ENCODE data around the gene MORN1. TPM values are rescaled to one million over a fixed set of nuclear protein-coding genes. Genes with fewer than 3 reads are reported as not detected.

The MORN1 gene
- total and polyA plus RNA-seq, 4 donors, result 2.3 to 6.9 (median 3.6) TPM

DNA sequence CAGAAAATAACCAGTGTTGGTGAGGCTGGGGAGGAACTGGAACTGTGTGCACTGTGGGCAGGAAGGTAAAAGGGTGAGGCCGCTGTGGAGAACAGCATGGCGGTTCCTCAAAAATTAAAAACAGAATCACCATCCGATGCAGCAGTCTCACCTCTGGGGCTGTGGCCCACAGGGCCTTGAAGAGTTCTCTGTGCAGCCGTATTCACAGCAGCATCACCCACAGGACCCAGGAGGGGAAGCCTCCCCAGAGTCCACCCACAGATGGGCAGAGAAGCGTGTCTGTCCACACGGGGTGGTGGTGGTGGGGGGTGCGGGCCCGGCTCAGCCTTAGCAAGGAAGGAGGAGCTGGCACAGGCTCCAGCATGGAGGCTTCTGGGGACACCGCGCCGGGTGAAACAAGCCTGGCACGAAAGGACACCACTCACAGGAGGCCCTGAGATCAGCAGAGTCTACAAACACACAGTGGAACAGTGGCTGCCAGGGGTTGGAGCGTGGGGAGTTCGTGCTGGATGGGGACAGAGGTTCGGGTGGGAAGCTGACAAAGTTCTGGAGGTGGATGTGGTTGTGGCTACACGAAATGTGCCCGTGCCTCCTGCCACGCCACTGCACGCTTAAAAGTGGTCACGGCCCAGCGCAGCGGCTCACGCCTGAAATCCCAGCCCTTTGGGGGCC lies 11.5 kb downstream of the MORN1 start:
- Histone ChIP-seq H3K9ac (ENCODE audit: low read depth in 1 of 2, low read length in 2 of 2) (no peak overlapping the region), H3K9me3 (ENCODE audit: control insufficient read depth in 4 of 4, low read length in 3 of 4) (no peaks in the 10 kb centered on the region), H3K27me3 (ENCODE audit: control insufficient read depth in 4 of 4, insufficient read depth in 4 of 4, low read length in 3 of 4) (no peaks in the 10 kb centered on the region), H3K4me1 (ENCODE audit: control insufficient read depth in 4 of 4, insufficient read depth in 4 of 4, low read length in 3 of 4) (no peaks in the 10 kb centered on the region), H3K27ac (ENCODE audit: low read depth in 1 of 2, low read length in 2 of 2) (no peak overlapping the region), H3K36me3 (ENCODE audit: control insufficient read depth in 4 of 4, insufficient read depth in 3 of 4, low read depth in 1 of 4, low read length in 3 of 4) (no peaks in the 10 kb centered on the region), H3K4me3 (ENCODE audit: low read depth in 1 of 3, low read length in 3 of 3) (no peak overlapping the region)
- 94% methylated on average over 23 of the region's 23 CpGs for WGBS
- TF ChIP-seq JUND (IDR thresholded peaks at IDR 0.05), result no peak
- TF ChIP-seq, protein P1, sequence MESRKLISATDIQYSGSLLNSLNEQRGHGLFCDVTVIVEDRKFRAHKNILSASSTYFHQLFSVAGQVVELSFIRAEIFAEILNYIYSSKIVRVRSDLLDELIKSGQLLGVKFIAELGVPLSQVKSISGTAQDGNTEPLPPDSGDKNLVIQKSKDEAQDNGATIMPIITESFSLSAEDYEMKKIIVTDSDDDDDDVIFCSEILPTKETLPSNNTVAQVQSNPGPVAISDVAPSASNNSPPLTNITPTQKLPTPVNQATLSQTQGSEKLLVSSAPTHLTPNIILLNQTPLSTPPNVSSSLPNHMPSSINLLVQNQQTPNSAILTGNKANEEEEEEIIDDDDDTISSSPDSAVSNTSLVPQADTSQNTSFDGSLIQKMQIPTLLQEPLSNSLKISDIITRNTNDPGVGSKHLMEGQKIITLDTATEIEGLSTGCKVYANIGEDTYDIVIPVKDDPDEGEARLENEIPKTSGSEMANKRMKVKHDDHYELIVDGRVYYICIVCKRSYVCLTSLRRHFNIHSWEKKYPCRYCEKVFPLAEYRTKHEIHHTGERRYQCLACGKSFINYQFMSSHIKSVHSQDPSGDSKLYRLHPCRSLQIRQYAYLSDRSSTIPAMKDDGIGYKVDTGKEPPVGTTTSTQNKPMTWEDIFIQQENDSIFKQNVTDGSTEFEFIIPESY (IDR thresholded peaks at IDR 0.05), result no peak
- no peak for TF ChIP-seq EGR1 (IDR thresholded peaks at IDR 0.05; ENCODE audit: low read depth in 2 of 2)
- no peak for TF ChIP-seq FOXA1 (IDR thresholded peaks at IDR 0.05)
- no peak for TF ChIP-seq YY1 (IDR thresholded peaks at IDR 0.05)
- TF ChIP-seq, protein P2, sequence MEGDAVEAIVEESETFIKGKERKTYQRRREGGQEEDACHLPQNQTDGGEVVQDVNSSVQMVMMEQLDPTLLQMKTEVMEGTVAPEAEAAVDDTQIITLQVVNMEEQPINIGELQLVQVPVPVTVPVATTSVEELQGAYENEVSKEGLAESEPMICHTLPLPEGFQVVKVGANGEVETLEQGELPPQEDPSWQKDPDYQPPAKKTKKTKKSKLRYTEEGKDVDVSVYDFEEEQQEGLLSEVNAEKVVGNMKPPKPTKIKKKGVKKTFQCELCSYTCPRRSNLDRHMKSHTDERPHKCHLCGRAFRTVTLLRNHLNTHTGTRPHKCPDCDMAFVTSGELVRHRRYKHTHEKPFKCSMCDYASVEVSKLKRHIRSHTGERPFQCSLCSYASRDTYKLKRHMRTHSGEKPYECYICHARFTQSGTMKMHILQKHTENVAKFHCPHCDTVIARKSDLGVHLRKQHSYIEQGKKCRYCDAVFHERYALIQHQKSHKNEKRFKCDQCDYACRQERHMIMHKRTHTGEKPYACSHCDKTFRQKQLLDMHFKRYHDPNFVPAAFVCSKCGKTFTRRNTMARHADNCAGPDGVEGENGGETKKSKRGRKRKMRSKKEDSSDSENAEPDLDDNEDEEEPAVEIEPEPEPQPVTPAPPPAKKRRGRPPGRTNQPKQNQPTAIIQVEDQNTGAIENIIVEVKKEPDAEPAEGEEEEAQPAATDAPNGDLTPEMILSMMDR (IDR thresholded peaks at IDR 0.05; ENCODE audit: low read depth, low read length, missing input control), result no peak
- TF ChIP-seq RXRA (IDR thresholded peaks at IDR 0.05), result no peak
- no peak for TF ChIP-seq FOXA2 (IDR thresholded peaks at IDR 0.05)
- TF ChIP-seq NR2F2 (IDR thresholded peaks at IDR 0.05), result no peak
- no peak for TF ChIP-seq HNF4G (IDR thresholded peaks at IDR 0.05)
- no peak for TF ChIP-seq SP1 (IDR thresholded peaks at IDR 0.05)
- TF ChIP-seq GABPA (IDR thresholded peaks at IDR 0.05 in 1 of 2, conservative IDR thresholded peaks at IDR 0.05 in 1 of 2), result no peak
- TF ChIP-seq, protein P3, sequence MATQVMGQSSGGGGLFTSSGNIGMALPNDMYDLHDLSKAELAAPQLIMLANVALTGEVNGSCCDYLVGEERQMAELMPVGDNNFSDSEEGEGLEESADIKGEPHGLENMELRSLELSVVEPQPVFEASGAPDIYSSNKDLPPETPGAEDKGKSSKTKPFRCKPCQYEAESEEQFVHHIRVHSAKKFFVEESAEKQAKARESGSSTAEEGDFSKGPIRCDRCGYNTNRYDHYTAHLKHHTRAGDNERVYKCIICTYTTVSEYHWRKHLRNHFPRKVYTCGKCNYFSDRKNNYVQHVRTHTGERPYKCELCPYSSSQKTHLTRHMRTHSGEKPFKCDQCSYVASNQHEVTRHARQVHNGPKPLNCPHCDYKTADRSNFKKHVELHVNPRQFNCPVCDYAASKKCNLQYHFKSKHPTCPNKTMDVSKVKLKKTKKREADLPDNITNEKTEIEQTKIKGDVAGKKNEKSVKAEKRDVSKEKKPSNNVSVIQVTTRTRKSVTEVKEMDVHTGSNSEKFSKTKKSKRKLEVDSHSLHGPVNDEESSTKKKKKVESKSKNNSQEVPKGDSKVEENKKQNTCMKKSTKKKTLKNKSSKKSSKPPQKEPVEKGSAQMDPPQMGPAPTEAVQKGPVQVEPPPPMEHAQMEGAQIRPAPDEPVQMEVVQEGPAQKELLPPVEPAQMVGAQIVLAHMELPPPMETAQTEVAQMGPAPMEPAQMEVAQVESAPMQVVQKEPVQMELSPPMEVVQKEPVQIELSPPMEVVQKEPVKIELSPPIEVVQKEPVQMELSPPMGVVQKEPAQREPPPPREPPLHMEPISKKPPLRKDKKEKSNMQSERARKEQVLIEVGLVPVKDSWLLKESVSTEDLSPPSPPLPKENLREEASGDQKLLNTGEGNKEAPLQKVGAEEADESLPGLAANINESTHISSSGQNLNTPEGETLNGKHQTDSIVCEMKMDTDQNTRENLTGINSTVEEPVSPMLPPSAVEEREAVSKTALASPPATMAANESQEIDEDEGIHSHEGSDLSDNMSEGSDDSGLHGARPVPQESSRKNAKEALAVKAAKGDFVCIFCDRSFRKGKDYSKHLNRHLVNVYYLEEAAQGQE (IDR thresholded peaks at IDR 0.05), result no peak
- no peak for TF ChIP-seq RAD21 (IDR thresholded peaks at IDR 0.05)
- TF ChIP-seq, protein P4, sequence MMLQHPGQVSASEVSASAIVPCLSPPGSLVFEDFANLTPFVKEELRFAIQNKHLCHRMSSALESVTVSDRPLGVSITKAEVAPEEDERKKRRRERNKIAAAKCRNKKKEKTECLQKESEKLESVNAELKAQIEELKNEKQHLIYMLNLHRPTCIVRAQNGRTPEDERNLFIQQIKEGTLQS (IDR thresholded peaks at IDR 0.05), result no peak
- TF ChIP-seq, protein P5, sequence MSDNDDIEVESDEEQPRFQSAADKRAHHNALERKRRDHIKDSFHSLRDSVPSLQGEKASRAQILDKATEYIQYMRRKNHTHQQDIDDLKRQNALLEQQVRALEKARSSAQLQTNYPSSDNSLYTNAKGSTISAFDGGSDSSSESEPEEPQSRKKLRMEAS (IDR thresholded peaks at IDR 0.05), result no peak
- DNase-seq (ENCODE audit: low spot score), result no peak

Measured in liver (tissue), 9 donors.